Mesenteric fat pad (tissue), 1 donor: ENCODE data around the gene ZSCAN16. TPM values are rescaled to one million over a fixed set of nuclear protein-coding genes. Genes with fewer than 3 reads are reported as not detected.
"Not testable (repeated sequence)": the region's sequence is repeated elsewhere in the genome, so short reads cannot be mapped to it uniquely, and the experiment has no call there.

Source experiments
- DNase-seq: peaks from one replicate; pipeline ENCODE4 v3.0.0-alpha.2; 2020; ENCODE audit warnings: low spot score
- long read RNA-seq: library from polyadenylated mRNA; unstranded; transcript quantifications from one replicate; pipeline ENCODE4 v2.0.0, GENCODE V29; 2020
- total RNA-seq: library from RNA; stranded (reverse); fragmentation: NEBNext Ultra II Directional; extraction: Animal tissue kit (Norgen Biotek cat#: 25700); gene quantifications from one replicate; pipeline ENCODE4 v1.2.1, GENCODE V29; 2021
- donor health status: DM: yes; HTN: yes; CAD: no.

Gene ZSCAN16
- 3.4 TPM for total RNA-seq
- long read RNA-seq, transcript ZSCAN16-201 (4 exons, 1,328 nt): major isoform, 14 of 21 reads
- long read RNA-seq, partial matches to known transcripts: 1 of 21 reads
- long read RNA-seq, other reads (novel, unspliced or antisense): 6 of 21 reads

DNA sequence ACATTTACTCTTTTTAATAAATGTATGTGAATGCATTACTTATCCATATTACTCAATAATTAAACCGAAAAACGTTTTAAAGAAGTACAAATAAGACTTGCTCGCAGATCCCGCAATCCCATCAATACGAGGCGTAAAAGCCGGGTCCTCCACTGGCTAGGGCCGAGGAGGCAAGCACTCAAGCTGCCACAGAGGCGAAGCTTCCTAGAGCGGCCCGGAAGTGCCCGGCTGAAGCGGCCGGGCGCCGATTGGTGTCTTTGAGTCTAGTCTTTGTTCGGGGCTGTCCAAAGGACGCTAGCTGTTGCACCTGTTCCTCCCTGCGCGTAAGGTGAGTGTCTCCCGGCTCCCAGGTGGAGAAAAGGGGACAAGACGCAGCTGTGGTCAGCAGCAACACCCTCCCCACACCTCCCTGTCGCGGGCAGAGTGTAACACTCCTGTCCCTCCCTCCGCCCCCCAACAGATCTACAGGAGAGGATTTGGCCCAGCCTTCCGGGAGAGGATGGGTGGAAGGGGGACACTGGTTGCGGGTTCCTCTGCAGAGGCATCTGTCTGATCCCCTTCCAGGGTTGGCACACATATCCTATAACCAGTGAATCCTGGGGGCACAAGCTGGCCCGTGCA, at the start of gene ZSCAN16:
Gene ZSCAN16, plus strand, starts transcription at position 260 of the 621 bp plus-strand sequence. CDS start 835 bp downstream, outside the sequence.
- peak; percentile 92 for DNase-seq

DNA sequence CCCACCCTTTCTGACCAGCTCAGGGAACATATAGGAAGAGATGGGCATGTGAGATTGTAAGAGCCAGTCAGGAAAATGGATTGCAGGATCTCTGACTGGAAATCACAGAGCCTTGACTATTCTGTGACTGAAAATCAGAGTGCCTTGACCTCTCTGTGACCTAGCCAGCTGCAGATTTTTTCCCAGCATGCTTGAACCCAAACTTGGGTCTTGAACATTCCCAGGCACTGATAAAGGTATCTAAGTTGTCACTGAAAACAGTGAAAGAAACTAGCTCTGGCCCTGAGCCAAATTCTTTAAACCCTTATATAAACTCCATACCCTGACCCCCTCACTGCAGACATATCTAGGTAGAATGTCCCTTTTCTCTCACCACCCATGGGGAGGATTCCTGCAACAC, 46.4 kb upstream of the ZSCAN16 start:
- no peak for DNase-seq

DNA sequence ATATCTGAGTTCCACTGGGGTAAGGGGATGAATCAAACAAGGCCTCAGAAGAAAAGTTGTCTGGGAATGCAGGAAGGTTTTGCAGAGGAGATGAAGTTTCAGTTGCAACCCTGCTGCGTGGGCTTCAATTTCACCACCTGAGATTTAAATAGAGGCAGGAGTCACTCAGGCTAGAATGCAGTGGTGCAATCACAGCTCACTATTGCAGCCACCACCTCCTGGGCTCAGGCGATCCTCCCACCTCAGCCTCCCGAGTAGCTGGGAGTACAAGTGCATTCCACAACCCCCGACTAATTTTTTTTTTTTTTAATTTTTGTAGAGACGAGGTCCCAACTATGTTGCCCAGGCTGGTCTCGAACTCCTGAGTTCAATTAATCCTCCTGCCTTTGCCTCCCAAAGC, 45.6 kb upstream of the ZSCAN16 start:
- no peak for DNase-seq

DNA sequence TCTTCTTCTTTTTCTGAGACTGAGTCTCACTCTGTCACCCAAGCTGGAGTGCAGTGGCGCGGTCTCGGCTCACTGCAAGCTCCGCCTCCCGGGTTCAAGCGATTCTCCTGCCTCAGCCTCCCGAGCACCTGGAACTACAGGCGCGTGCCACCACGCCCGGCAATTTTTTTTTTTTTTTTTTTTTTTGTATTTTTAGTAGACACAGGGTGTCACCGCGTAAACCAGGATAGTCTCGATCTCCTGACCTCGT, 44.1 kb upstream of the ZSCAN16 start, which contains the start of gene ZNF165:
Gene ZNF165, plus strand, starts transcription at position 188 of the 250 bp plus-strand sequence. CDS start 4,913 bp downstream, outside the sequence.
- DNase-seq: not testable (repeated sequence)

DNA sequence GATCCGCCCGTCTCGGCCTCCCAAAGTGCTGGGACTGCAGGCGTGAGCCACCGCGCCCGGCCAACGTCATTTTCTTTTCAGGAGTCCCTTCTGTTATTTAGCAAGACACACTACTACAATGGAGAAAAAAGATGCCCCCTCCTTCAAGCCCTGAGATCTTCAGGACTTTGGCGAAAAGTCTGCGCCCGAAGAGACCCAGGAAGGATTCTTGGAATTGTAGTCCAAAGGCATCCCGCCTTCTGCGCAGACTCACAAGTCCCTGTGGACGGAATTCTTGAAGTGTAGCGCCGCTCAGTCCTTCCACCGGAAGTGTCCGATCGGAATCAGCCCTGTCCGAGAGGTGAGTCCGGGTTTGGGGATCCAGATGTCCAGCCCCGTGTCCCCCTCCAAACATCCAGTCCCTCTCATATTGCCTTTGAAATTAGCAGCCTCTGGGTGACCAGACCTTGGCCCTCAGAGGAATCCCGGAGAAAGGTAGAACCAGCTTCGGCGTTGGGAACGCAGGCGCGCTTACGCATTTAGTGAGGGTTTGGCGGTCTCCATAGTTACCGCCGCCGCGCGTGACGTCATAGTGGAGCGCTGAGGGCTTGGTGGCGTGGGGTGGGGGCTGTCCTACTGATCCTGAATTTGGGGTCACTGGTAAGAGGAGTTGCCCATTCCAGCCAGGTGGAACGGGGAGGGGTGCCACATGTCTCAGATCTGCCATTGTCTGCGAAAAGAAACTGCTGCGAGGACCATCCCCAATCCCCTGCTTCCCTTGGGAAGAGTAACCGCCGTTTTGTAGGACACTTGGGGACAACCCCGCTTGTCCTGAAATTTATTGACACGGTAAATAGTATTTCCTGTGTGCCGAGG, 43.6 kb upstream of the ZSCAN16 start:
- DNase-seq: peak; percentile 95

DNA sequence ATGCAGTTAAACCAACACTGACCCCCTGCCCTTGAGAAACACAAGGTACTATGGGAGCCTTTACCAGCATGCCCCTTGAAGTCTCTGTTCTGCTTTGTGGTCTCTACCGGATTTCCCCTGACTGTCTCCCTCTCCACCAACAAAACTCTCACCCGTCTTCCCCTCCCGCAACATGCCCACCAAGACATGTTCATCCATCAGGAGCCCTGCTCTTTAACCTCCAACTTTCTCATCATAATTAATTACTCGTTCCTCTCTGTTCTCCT, 43.0 kb upstream of the ZSCAN16 start:
- DNase-seq: no peak

DNA sequence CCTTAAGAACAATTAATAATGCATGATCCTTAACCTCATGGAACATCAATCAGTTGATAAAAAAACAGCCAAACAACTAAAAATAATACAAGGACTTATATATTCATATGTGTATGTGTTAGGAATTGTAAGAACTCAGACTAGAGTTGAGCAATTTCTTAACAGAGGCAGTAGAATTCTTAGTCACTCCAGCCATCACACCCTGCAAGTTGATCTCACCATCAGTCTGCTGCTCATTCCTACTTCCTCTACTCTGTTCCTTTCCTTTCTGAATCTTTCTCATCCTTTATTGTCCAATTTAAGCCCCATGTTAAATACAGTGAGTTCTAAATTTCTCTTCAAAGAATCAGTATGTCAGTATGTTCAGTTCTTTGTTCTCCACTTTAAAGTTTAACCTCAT, 41.5 kb upstream of the ZSCAN16 start:
- no peak for DNase-seq

DNA sequence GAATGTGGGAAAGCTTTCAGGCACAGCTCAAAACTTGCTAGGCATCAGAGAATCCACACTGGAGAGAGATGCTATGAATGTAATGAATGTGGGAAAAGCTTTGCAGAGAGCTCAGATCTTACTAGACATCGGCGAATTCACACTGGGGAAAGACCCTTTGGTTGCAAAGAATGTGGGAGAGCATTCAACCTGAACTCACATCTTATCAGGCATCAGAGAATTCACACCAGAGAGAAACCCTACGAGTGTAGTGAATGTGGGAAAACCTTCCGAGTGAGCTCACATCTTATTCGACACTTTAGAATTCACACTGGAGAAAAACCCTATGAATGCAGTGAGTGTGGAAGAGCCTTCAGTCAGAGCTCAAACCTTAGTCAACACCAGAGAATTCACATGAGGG, 35.4 kb upstream of the ZSCAN16 start:
- no peak for DNase-seq

DNA sequence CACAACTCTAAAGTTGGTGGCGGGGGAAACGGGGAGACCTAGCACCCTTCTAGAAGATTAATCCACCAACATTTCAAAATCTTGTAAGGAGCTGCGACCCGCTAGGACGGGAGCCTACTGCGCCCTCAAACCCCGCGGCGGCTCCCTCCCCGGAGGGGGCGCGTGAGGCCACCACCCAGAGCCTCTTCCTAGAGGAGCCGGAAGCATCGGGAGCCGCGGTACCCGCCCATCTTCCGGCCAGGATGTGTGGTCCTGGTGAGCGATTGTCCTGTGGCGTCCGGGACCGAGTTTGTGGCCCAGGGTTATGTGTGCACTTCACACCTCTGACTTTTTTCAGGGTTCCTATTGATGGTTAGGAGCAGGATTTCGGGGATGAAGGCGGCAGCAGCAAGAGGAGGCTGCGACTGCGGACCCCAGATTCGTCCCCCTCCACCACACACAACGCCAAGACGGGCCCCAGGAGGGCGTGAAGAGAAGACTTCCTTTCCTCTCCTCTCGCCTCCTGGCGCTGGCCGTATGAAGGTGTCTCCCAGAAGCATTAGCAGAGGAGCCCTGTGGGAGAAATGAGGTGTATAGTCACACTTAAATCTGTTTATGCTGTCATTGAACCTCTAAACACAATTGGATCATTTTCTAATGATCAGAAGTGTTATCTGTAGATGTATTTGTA, 33.4 kb upstream of the ZSCAN16 start:
- DNase-seq: no peak

DNA sequence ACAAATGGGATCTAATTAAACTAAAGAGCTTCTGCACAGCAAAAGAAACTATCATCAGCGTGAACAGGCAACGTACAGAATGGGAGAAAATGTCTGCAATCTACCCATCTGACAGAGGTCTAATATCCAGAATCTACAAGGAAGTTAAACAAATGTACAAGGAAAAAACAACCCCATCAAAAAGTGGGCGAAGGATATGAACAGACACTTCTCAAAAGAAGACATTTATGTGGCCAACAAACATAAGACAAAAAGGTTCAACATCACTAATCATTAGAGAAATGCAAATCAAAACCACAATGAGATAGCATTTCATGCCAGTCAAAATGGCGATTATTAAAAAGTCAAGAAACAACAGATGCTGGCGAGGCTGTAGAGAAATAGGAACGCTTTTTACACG, 22.2 kb upstream of the ZSCAN16 start:
- not testable (repeated sequence) for DNase-seq

DNA sequence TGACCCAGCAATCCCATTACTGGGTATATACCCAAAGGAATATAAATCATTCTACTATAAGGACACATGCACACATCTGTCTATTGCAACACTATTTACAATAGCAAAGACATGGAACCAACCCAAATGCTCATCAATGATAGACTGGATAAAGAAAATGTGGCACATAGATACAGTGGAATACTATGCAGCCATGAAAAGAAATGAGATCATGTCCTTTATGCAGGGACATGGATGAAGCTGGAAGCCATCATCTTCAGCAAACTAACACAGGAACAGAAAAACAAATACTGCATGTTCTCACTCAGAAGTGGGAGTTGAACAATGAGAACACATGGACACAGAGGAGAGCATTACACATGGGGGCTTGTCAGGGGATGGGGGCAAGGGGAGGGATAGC, 21.7 kb upstream of the ZSCAN16 start:
- not testable (repeated sequence) for DNase-seq

DNA sequence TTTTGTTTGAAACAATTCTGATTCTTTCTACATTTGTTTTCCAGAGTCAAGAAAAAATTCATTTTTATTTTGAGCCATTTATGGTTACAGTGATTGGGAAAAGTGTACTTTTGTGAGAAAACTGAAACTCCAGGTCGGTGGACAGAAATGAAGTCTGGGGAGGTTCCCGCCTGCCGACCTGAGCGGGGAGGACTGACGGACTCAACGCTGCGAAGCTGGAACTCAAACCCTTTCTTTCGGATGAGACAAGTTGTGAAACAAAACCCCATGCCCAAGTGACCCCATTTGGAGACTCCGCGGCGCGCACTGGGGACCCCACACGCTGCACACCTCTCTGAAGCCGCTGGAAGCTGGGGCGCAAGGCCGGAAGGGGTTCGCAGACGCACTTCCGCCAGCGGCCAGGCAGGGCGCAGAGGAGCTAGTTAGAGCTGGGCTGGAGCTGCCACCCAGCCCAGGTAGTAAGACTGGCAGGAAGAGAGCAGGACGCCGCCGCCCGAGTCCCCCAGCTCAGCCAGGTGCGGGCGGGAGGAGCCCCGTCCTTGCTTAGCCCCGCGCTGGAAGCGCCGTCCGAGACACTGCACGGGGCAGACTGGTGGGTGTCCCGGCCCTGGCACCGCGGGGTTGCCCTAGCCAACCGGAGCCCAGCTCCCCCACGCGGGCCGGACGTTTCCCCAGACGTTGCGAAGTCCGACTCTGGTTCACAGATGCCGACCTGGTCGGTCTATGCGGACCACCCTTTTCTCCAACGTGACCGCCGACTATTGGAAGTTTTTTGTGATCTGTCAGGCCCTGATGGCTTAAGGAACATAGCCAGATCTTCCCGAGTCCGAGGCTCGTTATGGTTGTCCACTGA, 19.8 kb upstream of the ZSCAN16 start:
- DNase-seq: peak; percentile 92

DNA sequence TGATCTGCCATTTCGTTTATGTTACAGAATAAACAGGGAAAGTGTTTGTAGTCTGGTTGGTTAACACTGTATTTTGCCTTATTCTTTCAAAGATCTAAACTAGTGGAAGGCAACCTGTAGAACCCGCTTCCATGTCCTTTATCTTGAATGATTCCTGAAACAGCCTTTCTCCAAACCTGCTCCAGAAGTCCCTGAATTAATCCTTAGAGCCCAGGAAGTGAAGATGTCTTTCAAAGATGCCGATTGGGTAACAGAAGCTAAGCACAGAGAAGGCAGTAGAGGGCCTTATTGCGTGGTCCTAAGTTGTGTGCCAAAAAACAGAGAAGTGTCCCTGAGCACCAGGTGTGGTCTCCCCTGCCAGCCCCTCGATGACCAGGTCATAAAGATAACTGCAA, 19.2 kb upstream of the ZSCAN16 start:
- no peak for DNase-seq

DNA sequence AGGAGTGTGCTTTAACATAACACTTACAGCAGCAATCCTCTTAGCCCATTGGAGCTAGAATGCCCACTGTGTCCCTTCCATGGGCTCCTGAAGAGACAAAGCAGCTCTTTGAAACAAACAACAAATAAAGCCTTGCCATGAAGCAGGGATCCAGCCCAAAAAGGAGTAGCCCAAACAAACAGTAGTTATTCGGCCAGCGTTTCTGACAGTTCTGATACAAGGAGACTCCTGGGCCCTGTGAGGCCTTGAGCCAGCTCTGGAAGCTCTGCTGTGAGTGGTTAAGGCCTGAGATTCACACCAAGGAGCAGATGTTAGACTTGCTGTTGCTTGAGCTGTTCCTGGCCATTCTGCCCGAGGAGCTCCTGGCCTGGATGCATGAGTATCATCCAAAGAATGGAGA, 16.9 kb upstream of the ZSCAN16 start:
- DNase-seq: no peak

DNA sequence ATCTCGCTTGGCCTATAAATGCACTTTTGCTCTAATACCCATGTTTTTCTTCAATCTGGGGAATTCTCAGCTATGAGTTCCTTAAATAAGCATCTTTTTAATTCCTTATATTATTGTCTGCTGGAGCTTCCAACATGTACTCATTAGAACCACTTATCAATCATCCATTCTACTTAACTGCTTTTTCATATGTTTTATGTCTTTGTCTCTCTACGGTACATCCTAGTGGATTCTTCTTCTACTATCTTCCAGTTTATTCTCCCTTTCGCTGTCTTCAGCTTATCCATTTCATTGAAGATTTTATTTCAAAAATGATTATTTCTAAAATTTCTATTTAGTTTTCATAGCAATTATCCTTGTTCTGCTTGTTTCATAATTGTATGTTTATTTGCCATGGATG, 12.4 kb upstream of the ZSCAN16 start:
- DNase-seq: no peak

DNA sequence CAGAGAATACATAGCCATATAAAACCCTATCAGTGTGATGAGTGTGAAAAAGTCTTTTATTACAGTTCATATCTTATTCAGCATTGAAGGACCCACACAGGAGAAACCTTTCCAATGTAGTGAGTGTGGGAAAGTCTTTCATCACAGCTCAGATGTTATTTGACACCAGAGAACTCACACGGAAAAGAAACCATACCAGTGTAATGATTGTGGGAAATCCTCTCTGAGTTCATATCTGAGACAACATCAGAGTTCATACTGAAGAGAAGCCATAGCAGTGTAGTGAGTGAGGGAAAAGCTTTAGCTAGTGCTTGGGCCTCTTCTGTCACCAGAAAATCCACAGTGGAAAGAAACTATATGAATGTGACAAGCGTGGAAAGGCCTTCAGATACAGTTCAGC, 8.6 kb upstream of the ZSCAN16 start:
- DNase-seq: no peak

DNA sequence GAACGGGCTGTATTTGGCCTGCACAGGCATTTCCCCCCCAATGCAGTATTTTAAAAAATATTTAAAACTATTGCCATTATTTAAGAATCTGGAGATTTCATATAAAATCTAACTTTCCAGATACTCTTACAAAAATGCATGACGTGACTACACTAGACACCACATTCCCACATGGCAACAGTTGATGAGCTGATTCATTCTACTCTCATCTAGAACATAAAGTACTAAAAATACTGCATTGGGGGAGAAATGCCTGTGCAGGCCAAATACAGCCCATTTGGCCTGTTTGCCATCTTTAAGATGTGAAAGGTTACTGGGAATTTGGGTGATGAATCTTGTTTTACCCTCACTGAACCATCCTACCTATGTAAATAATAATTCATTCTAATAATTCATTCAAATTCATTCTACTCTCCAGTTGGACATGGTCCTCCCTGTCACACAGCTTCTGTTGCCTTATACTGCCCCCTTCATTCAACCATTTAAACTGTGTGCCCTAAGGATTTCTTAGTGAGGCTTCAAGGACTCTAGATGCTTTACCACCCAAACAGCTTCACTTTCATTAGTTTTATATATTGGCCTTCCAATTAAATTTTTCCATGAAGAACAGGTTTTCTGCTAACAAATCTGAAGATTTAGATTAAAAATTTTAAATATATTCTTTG, 6.9 kb upstream of the ZSCAN16 start:
- no peak for DNase-seq

DNA sequence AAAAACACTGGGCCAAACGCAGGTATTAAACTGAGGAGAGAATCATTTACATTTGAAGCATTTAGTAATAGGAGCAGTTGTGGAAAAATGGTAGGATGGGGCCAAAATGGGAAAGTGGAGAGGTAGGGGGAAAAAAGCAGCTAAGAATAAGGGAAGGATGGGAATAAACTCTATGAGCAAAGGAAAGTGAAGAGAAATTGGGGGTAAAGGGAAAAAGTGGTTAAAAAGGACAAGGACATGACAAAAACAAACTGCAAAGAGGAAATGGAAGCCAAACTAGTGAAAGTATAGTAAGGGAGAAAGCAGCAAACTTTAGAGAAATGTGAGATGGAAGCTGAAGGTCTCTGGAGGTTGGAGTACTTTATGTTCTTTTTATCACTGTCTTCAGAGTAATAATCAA, 6.2 kb upstream of the ZSCAN16 start:
- DNase-seq: no peak

DNA sequence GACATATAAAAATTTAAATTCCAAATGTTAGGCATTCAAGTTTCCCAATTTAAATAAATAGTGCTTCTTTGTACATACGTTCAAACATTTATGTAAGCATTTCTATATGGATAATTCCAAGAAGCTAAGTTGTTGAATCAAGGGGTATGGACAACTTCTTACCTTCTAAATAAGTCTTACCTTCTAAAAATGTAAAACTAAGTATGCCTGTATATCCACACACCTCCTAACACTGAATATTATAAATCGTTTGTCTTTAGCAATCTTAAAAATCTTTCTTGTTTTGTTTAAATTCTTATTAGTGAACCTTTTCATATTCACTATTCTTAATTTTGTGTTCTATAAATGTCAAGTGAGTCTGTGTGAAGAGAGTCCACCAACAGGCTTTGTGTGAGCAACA, 2.5 kb upstream of the ZSCAN16 start:
- DNase-seq: no peak

DNA sequence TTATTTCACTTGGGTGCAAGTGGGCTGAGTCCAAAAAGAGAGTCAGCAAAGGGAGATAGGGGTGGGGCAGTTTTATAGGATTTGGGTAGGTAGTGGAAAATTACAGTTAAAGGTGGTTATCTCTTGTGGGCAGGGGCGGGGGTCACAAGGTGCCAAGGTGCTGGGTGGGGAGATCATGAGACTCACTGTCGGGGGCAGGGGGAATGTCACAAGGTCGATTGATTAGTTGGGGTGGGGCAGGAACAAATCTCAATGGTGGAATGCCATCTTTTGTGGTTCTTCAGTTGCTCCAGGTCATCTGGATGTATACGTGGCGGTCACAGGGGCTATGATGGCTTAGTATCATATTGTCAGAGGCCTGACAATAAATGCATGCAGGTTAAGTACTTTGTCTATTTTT, 2.1 kb upstream of the ZSCAN16 start:
- not testable (repeated sequence) for DNase-seq

DNA sequence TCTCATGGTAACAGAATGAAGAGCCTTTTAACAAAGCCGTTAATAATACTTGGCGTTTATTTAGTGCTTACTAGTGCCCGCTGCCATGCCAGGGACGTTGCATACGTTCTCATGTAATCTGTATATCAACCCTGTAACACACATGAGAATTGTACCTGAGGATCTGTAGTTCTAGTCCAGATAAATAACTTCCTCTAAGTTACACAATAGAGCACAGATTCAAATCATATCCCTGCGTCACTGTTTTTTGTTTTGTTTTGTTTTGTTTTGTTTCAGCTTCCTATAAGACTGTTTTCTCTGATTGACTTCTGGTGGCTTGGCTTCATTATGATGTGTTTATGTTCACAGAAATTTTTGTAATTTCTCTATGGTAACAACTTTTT, 553 bp downstream of the ZSCAN16 start:
- no peak for DNase-seq
